ENCODE data around the gene MCRIP1. TPM values are rescaled to one million over a fixed set of nuclear protein-coding genes. Genes with fewer than 3 reads are reported as not detected.

Gene MCRIP1
- total and polyA plus RNA-seq, 2 donors (not counting 1 experiment from before 2014, with no cell fraction given), result 69.7 to 84.0 TPM

- ATAC-seq (ENCODE audit: low read depth), result no peak
- TF ChIP-seq EZH2 (IDR thresholded peaks at IDR 0.05; ENCODE audit: borderline replicate concordance, insufficient read depth, low read depth, low read length, poor library complexity, severe bottlenecking) (no peak), CTCF (IDR thresholded peaks at IDR 0.05) (no peak)
- Histone ChIP-seq H3K27ac (ENCODE audit: low read length in 2 of 2) (no peak overlapping the region), H3K4me3 (ENCODE audit: control extremely low read depth in 1 of 5, extremely low read depth in 1 of 5, insufficient read depth in 1 of 5, low read depth in 2 of 5, low read length in 4 of 5) (no peak overlapping the region), H3K79me2 (ENCODE audit: control insufficient read depth, insufficient read depth, low read length) (no peaks in the 10 kb centered on the region), H3K27me3 (replicated peaks in 1 of 4; ENCODE audit: control extremely low read depth in 1 of 4, control insufficient read depth in 3 of 4, insufficient read depth in 4 of 4, low read length in 3 of 4) (peaks cover 0 to 11% (median under 1%) of the 10 kb centered on the region in 4 experiments), H2AFZ (ENCODE audit: insufficient read depth, low read depth, low read length, poor library complexity, severe bottlenecking) (no peak overlapping the region), H3K9ac (ENCODE audit: low read length) (no peak overlapping the region), H3K4me1 (ENCODE audit: control insufficient read depth in 2 of 2, insufficient read depth in 2 of 2, low read length in 2 of 2) (no peaks in the 10 kb centered on the region), H3K4me2 (replicated peaks; ENCODE audit: low read depth, low read length, poor library complexity, severe bottlenecking) (no peak overlapping the region), H3K9me3 (ENCODE audit: control extremely low read depth in 1 of 3, control insufficient read depth in 2 of 3, insufficient read depth in 1 of 3, low read length in 2 of 3) (peaks cover 0 to 3% (median 0%) of the 10 kb centered on the region in 3 donors), H4K20me1 (ENCODE audit: control insufficient read depth, insufficient read depth, low read length, poor library complexity, severe bottlenecking) (no peaks in the 10 kb centered on the region), H3K36me3 (replicated peaks in 1 of 2; ENCODE audit: control extremely low read depth in 1 of 2, control insufficient read depth in 1 of 2, extremely low read depth in 1 of 2, insufficient read depth in 2 of 2, low read length in 1 of 2) (no peaks in the 10 kb centered on the region)
- no peak for DNase-seq
- peaks cover 18% of the 10 kb centered on the region for H3K27me3 Mint-ChIP-seq
- 80% methylated on average over 23 of the region's 24 CpGs for WGBS (ENCODE audit: insufficient coverage)
- no peak overlapping the region for H3K4me3 Mint-ChIP-seq
- no peak overlapping the region for H3K27ac Mint-ChIP-seq
- POLR2A ChIA-PET, result interaction anchor here (0.6 kb wide), 1 partner anchor 72 kb away, joined by 4 read pairs; no protein-coding TSS in a partner anchor
- CTCF ChIA-PET, result no interaction called here
- H3K9me3 Mint-ChIP-seq (ENCODE audit: insufficient read depth), result no peaks in the 10 kb centered on the region
- intact Hi-C loops (cut with micrococcal nuclease), result no loop called here
- H3K4me1 Mint-ChIP-seq, result no peaks in the 10 kb centered on the region
These were observed 21.2 kb downstream of the MCRIP1 start for GRCh38 chr17:81811705-81812570.

Measured in B cell (primary cell).